GM12874 (cell line): Measurements from ENCODE around the gene BNC2.

Experiments
- CTCF ChIP-seq: IDR thresholded peaks from 2 replicates; pipeline ENCODE4 v1.5.1; 2011; ENCODE audit warnings: low read depth, mild to moderate bottlenecking, control low read depth, low read length, moderate library complexity; ENCODE audit not compliant: insufficient read depth

BNC2 gene

DNA sequence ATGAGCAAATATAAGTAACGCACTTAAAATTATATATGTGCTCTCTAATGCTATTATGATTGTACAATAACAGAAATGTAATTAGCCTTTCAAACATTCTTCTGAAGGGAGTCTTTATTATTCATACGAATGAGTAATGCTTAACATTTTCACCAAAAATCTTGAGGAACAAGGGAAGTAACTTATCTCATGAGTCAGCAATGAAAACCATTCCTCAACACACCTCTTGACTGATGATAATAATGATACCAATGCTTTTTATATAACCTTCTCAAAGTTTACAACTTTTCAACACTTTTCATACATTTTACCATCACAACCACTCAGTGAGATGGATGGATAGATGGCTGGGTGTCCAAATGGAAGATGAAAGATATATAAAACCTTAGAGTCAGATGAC, 369.3 kb downstream of the BNC2 start:
- TF ChIP-seq CTCF, result no peak

- TF ChIP-seq CTCF, result no peak
Measured at GRCh38 chr9:16500386-16500785, 370.1 kb downstream of the BNC2 start.

GRCh38 chr9:16499892-16500291, 370.6 kb downstream of the BNC2 start:
- TF ChIP-seq CTCF, result no peak

DNA sequence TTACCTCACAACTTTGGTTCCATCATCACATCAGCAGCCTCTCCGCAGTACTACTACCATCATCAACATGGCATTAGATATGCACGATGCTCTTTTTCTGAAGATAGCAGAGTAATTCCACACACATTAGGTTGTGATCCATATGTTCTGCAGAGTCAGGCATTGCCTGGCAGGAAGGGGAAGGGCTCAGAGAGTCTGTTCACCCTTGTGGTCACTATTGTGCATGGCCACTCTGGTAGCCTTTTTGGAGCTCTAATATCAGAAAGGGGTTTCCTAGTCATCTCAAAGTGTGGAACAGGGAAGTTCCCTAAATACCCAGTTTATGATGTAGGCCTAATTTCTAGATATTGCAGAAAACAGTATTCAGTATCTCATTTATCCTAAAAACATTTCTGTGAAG, 373.6 kb downstream of the BNC2 start:
- TF ChIP-seq CTCF, result no peak

GRCh38 chr9:16487915-16488314, 382.6 kb downstream of the BNC2 start:
- TF ChIP-seq CTCF, result no peak

GRCh38 chr9:16485575-16486321, 384.7 kb downstream of the BNC2 start:
- TF ChIP-seq CTCF, result no peak

DNA sequence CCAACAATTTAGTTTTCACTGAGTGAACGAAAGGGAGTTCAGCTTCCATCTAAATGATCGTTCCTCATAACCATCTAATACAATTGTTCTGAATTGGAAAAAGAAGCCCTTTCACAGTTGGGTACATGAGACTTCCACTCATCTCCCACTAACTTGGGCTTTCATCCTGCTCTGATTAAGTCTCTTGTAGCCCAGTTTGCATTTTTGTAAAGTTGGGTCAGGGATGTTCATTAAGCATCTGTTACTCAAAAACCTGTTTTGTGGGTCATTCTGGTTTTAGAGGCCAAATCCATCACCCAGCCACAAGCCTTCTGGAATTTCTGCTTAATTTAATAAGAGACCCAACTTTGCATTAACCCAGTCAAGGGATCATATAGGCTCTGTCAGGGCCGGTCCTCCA, 385.3 kb downstream of the BNC2 start:
- TF ChIP-seq CTCF, result no peak
